CD4-positive, CD25-positive, alpha-beta regulatory T cell (primary cell): ENCODE measurements around the gene C1orf141. TPM values are rescaled to one million over a fixed set of nuclear protein-coding genes. Genes with fewer than 3 reads are reported as not detected.
A peak's percentile ranks its signal among the peaks of the same experiment; 100 is the strongest.
"Not testable (repeated sequence)": the region's sequence is repeated elsewhere in the genome, so short reads cannot be mapped to it uniquely, and the experiment has no call there.

Source experiments
- ATAC-seq, 2 donors: fragments of 150-1000 bp; cut with Tn5 transposase; one replicate each; pipeline ENCODE4 v1.10.0; 2021; ENCODE audit warnings: low read depth in 2 of 2, moderate number of reproducible peaks in 2 of 2, moderate library complexity in 1 of 2
- DNase-seq, 3 donors: peaks; one replicate each; pipeline versions ENCODE4 v3.0.0 to v3.0.0-alpha.2; 2012 to 2022; ENCODE audit warnings: mixed read lengths in 1 of 3
- H3K27ac ChIP-seq: one replicate; pipeline ENCODE4 v1.7.0; 2013; ENCODE audit warnings: mild to moderate bottlenecking, low read length; ENCODE audit not compliant: insufficient read depth, poor library complexity, severe bottlenecking
- H3K27me3 ChIP-seq: one replicate; pipeline ENCODE4 v1.7.0; 2013; ENCODE audit warnings: low read length; ENCODE audit not compliant: control insufficient read depth, insufficient read depth
- H3K36me3 ChIP-seq: one replicate; pipeline ENCODE4 v1.7.0; 2013; ENCODE audit warnings: mild to moderate bottlenecking, low read length, moderate library complexity; ENCODE audit not compliant: control insufficient read depth, insufficient read depth
- H3K4me1 ChIP-seq: 2 replicates; pipeline ENCODE4 v1.7.0; 2013; ENCODE audit warnings: mild to moderate bottlenecking, low read length; ENCODE audit not compliant: insufficient read depth, control insufficient read depth, poor library complexity, severe bottlenecking
- H3K4me3 ChIP-seq: one replicate; pipeline ENCODE4 v1.7.0; 2013; ENCODE audit warnings: low read depth, mild to moderate bottlenecking, low read length, moderate library complexity
- H3K9me3 ChIP-seq, 2 experiments: 1 replicate in 1 of 2; 2 replicates in 1 of 2; pipeline ENCODE4 v1.7.0; 2013; ENCODE audit warnings: low read length in 2 of 2, mild to moderate bottlenecking in 1 of 2, moderate library complexity in 1 of 2; ENCODE audit not compliant: control insufficient read depth in 2 of 2
- H3K27ac Mint-ChIP-seq, 3 donors: one replicate each; pipeline ENCODE4 v1.8.0; 2020 to 2022; ENCODE audit warnings: mild to moderate bottlenecking in 3 of 3, mixed read lengths in 3 of 3, moderate library complexity in 2 of 3
- H3K27me3 Mint-ChIP-seq: one replicate; pipeline ENCODE4 v1.8.0; 2022; ENCODE audit warnings: mild to moderate bottlenecking, mixed read lengths
- H3K36me3 Mint-ChIP-seq: one replicate; pipeline ENCODE4 v1.8.0; 2020; ENCODE audit warnings: mixed read lengths
- H3K4me1 Mint-ChIP-seq, 4 donors: one replicate each; pipeline ENCODE4 v1.8.0; 2020 to 2022; ENCODE audit warnings: mixed read lengths in 4 of 4, mild to moderate bottlenecking in 1 of 4
- H3K4me3 Mint-ChIP-seq, 4 donors: one replicate each; pipeline ENCODE4 v1.8.0; 2020 to 2022; ENCODE audit warnings: mild to moderate bottlenecking in 4 of 4, mixed read lengths in 4 of 4, moderate library complexity in 3 of 4
- H3K9me3 Mint-ChIP-seq, 7 donors: one replicate each; pipeline ENCODE4 v1.8.0; 2020 to 2022; ENCODE audit warnings: mixed read lengths in 7 of 7, mild to moderate bottlenecking in 3 of 7, moderate library complexity in 2 of 7
- polyA plus RNA-seq, 4 donors: library from polyadenylated mRNA; unstranded; fragments of 300-500 nt; fragmentation: Illumina TruSeq; gene quantifications; one replicate each; pipeline ENCODE4 v1.2.3, GENCODE V29; 2021
- total RNA-seq: library from RNA; stranded (reverse); gene quantifications from one replicate; pipeline ENCODE4 v1.2.3, GENCODE V29; 2022

Gene C1orf141
- total and polyA plus RNA-seq, 5 donors from 2014 or later = not detected

DNA sequence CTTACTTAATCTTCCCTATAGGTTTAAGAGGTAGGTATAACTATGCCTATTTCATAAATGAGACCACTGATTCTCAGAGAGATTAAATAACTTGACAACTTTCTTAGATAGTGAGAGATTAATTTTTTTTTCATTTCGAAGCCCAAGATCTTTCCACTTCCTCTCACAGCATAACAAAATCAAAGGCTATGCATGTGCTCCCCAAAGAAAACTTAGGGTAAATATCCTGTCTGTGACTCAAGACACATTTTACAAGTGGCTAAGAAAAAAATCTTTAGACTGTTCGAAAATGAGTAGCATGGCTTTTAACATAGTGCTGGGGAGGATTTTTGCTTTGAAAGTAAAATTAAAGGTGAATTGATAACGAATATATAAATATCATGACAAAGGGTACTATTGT lies 8.2 kb upstream of the C1orf141 start:
- peak overlapping the region; percentile 38 for H3K4me3 ChIP-seq
- no peaks in the 10 kb centered on the region for H3K36me3 ChIP-seq
- H3K9me3 ChIP-seq = no peaks in the 10 kb centered on the region
- no peaks in the 10 kb centered on the region for H3K27me3 ChIP-seq
- Mint-ChIP-seq H3K4me3 (peak overlapping the region; percentile 3 to 66 (median 35)), H3K27ac (peak overlapping the region; percentile 41 to 89 (median 79)), H3K9me3 (peaks cover 0 to 1% (median 0%) of the 10 kb centered on the region in 7 donors), H3K4me1 (peaks cover 23 to 43% (median 30%) of the 10 kb centered on the region in 4 donors), H3K36me3 (no peaks in the 10 kb centered on the region), H3K27me3 (peaks cover 15% of the 10 kb centered on the region)
- H3K27ac ChIP-seq = no peak overlapping the region
- H3K4me1 ChIP-seq = peaks cover 15% of the 10 kb centered on the region
- peak in 2 of 3 donors; percentile 42 to 70 for DNase-seq
- ATAC-seq = peak; percentile 87 to 88

DNA sequence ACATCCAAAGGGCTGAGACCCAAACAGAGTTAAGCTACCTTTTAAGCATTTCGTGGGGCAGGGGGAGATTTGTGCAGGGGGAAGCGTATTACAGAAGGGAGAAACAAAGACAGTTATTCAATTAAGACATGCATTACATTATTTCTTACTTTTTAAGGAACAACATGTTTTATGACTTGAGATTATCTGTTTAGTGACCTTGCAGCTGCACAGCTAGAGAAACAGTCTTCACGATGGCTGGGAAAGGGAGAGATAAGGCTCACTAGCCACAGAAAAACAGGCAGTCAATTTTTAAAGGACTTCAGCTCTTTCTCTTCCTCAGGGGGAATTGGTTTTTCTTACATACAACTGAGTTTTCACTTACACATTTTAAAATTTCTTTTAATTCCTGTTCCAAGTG lies 7.1 kb upstream of the C1orf141 start:
- H3K4me3 Mint-ChIP-seq = peak overlapping the region in 1 of 4 donors; percentile 42
- not testable (repeated sequence) for H3K9me3 ChIP-seq, H3K27me3 ChIP-seq, DNase-seq, H3K27ac ChIP-seq, H3K36me3 Mint-ChIP-seq, ATAC-seq, H3K9me3 Mint-ChIP-seq, H3K4me3 ChIP-seq, H3K36me3 ChIP-seq
- peaks cover 22 to 43% (median 30%) of the 10 kb centered on the region in 4 donors for H3K4me1 Mint-ChIP-seq
- H3K27ac Mint-ChIP-seq = peak overlapping the region in 2 of 3 donors; percentile 57 to 83
- peaks cover 22% of the 10 kb centered on the region for H3K27me3 Mint-ChIP-seq
- peaks cover 15% of the 10 kb centered on the region for H3K4me1 ChIP-seq

DNA sequence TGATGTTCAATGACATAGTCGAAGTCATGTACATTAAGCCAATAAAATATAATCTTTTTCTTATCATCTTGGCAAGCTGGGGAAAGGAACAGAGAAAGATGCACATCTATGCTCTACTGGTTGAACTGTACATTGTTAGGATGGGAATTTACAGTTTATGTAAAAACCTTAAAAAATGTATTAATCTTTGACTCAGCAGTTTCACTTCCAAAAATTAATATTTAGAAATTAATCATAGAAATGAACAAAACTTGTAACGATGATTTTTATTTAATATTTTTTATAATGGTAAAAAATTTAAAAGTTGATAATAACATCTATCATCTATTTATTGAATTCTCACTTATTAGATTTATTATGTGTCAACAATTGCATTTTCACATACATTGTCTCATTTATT lies 5.7 kb upstream of the C1orf141 start:
- DNase-seq (no peak), ATAC-seq (no peak)
- H3K9me3 Mint-ChIP-seq = peaks cover 0 to 1% (median 0%) of the 10 kb centered on the region in 7 donors
- Histone ChIP-seq H3K4me3 (no peak overlapping the region), H3K4me1 (peaks cover 15% of the 10 kb centered on the region), H3K9me3 (no peaks in the 10 kb centered on the region), H3K27ac (no peak overlapping the region), H3K36me3 (no peaks in the 10 kb centered on the region), H3K27me3 (no peaks in the 10 kb centered on the region)
- no peaks in the 10 kb centered on the region for H3K36me3 Mint-ChIP-seq
- H3K27ac Mint-ChIP-seq = no peak overlapping the region
- no peak overlapping the region for H3K4me3 Mint-ChIP-seq
- peaks cover 12 to 33% (median 22%) of the 10 kb centered on the region in 4 donors for H3K4me1 Mint-ChIP-seq
- H3K27me3 Mint-ChIP-seq = peaks cover 22% of the 10 kb centered on the region

DNA sequence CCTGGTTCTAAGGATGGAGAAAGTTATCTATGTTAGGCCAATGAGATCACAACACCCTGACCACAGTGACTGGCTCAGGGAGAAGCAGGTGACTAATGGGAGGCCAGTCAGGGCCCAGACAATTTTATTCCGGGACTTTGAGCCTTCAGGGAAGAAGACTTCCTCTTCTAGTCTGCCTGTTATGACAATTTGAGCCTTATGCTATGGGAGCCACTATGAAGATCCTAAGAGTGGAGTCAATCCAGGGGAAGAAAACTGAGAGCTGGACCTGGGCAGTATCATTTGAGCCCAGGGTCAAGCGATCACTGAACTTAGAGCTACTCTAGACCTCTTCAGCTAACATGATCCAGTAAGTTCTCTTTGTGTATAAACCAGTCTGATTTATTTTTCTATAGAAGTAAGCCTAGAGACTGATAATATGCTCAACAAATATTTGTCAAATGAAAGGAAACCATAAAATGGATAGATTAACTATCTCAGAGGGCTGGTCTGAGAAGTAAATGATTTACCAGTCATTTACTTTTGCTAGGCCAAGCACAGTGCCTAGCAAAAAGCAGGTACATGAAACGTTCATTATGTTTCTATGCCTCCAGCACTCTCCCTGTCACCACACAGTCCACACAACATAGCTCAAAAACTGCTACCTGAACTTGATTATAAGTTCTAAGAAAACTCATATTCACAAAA lies 4.2 kb upstream of the C1orf141 start:
- no peak overlapping the region for H3K4me3 ChIP-seq
- peak overlapping the region in 1 of 3 donors; percentile 8 for H3K27ac Mint-ChIP-seq
- DNase-seq = no peak

DNA sequence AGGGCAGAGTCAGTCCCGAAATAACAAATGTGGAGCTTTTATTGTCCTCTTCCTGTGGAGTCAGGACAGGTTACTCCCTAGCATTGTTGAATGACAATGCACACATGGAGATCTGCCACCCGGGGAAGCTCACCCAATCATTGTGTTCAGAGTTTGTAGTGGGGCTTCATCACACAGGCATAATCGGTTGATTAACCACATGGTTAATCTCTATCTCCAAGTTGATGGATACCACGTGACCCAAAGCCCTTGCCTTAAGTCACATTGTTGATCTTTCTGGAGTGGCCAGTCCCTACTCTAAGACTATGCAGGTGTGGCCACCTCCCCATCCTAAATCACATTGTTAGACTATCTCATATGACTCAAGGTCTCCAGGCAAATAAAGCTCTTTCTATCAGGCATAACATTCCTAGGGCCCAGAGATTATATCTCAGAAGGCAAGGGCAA lies 2.6 kb upstream of the C1orf141 start:
- Mint-ChIP-seq H3K4me3 (no peak overlapping the region), H3K4me1 (peaks cover 0 to 23% (median 7%) of the 10 kb centered on the region in 4 donors), H3K36me3 (no peaks in the 10 kb centered on the region), H3K9me3 (peaks cover 0 to 2% (median 0%) of the 10 kb centered on the region in 7 donors), H3K27me3 (peaks cover 22% of the 10 kb centered on the region), H3K27ac (no peak overlapping the region)
- Histone ChIP-seq H3K4me1 (peaks cover 2% of the 10 kb centered on the region), H3K36me3 (no peaks in the 10 kb centered on the region), H3K9me3 (no peaks in the 10 kb centered on the region), H3K27me3 (no peaks in the 10 kb centered on the region), H3K4me3 (no peak overlapping the region), H3K27ac (no peak overlapping the region)
- no peak for DNase-seq
- no peak for ATAC-seq

More for the DNA sequence above, 4.2 kb upstream of the C1orf141 start:
- Histone ChIP-seq H3K27me3 (no peaks in the 10 kb centered on the region), H3K36me3 (no peaks in the 10 kb centered on the region), H3K4me1 (peaks cover 15% of the 10 kb centered on the region), H3K27ac (no peak overlapping the region), H3K9me3 (no peaks in the 10 kb centered on the region)
- Mint-ChIP-seq H3K4me1 (peaks cover 8 to 34% (median 18%) of the 10 kb centered on the region in 4 donors), H3K36me3 (no peaks in the 10 kb centered on the region), H3K4me3 (no peak overlapping the region), H3K9me3 (peaks cover 0 to 2% (median 0%) of the 10 kb centered on the region in 7 donors), H3K27me3 (peaks cover 22% of the 10 kb centered on the region)
- no peak for ATAC-seq

DNA sequence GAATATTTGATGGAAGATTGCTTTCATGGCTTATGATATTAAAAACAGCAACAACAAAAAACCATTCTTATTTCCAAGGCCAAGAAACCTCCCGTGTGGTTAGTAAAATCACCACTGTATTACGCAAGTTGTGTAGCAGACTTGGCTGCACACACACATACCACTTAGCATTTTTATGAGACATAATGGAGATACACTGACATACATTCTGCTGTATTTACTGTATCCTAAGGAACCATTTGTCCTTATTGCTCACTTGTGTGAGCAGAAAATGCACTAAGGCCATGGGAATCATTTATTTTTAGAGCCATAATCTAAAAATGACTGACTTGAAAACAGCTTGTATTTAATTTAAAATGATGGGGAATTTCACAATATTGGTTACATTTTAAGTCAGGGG lies 584 bp upstream of the C1orf141 start:
- no peaks in the 10 kb centered on the region for H3K36me3 ChIP-seq
- H3K4me3 ChIP-seq = no peak overlapping the region
- Mint-ChIP-seq H3K4me1 (peaks cover 0 to 14% (median 5%) of the 10 kb centered on the region in 4 donors), H3K4me3 (peak overlapping the region in 1 of 4 donors; percentile 88), H3K27me3 (peaks cover 17% of the 10 kb centered on the region), H3K9me3 (peaks cover 0 to 2% (median 0%) of the 10 kb centered on the region in 7 donors), H3K27ac (peak overlapping the region in 1 of 3 donors; percentile 60), H3K36me3 (no peaks in the 10 kb centered on the region)
- no peak for ATAC-seq
- H3K27ac ChIP-seq = no peak overlapping the region
- no peak for DNase-seq
- no peaks in the 10 kb centered on the region for H3K27me3 ChIP-seq
- H3K9me3 ChIP-seq = no peaks in the 10 kb centered on the region
- no peaks in the 10 kb centered on the region for H3K4me1 ChIP-seq

DNA sequence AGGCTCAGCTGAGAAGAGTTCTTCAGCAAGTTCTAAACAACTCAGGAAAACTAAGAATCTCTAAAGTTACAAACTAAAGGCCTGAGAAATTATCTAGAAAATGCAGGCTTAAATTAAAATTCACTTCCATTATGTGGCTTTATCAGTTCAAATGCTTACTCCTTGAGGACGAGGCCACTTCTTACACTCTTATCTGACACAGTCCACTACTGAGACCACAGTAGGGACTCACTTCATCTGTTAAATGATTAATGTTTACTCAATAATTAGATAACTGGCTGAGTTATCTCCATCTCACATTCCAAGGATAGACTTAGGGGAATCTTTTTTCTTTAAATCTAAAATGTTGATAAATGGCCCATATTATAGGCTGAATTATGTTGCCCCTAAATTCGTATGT lies 1.6 kb downstream of the C1orf141 start:
- Mint-ChIP-seq H3K27me3 (peaks cover 10% of the 10 kb centered on the region), H3K4me3 (no peak overlapping the region), H3K36me3 (no peaks in the 10 kb centered on the region), H3K4me1 (peaks cover 0 to 14% (median 5%) of the 10 kb centered on the region in 4 donors), H3K9me3 (peaks cover 0 to 2% (median 0%) of the 10 kb centered on the region in 7 donors), H3K27ac (peak overlapping the region in 1 of 3 donors; percentile 10)
- DNase-seq = no peak
- Histone ChIP-seq H3K4me1 (no peaks in the 10 kb centered on the region), H3K36me3 (no peaks in the 10 kb centered on the region), H3K9me3 (no peaks in the 10 kb centered on the region), H3K4me3 (no peak overlapping the region), H3K27ac (no peak overlapping the region), H3K27me3 (no peaks in the 10 kb centered on the region)
- no peak for ATAC-seq

DNA sequence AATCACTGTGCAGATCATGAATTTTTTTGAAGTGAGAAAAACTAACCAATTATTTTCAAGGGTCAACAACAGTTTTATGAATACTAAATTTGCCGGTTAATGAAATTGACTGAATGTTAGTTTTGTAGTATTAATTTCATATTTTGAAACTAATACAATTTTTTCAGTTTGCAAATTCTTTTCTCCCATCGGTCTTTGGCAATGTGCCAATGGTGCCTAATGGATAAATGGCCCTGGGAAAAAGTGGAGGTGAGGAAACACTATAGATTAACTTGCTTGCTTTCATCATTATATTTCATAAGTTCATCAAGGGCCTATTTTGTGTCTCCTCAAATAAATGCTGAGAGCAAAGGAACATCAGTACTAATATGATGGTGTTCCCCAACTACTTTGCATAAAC lies 4.1 kb downstream of the C1orf141 start:
- no peak for ATAC-seq
- Mint-ChIP-seq H3K27me3 (no peaks in the 10 kb centered on the region), H3K27ac (no peak overlapping the region), H3K36me3 (no peaks in the 10 kb centered on the region), H3K9me3 (peaks cover 0 to 2% (median 0%) of the 10 kb centered on the region in 7 donors), H3K4me3 (no peak overlapping the region), H3K4me1 (peaks cover 0 to 14% (median 5%) of the 10 kb centered on the region in 4 donors)
- H3K27ac ChIP-seq = no peak overlapping the region
- no peaks in the 10 kb centered on the region for H3K4me1 ChIP-seq
- no peak for DNase-seq
- H3K36me3 ChIP-seq = no peaks in the 10 kb centered on the region
- H3K9me3 ChIP-seq = no peaks in the 10 kb centered on the region
- no peaks in the 10 kb centered on the region for H3K27me3 ChIP-seq
- H3K4me3 ChIP-seq = no peak overlapping the region
